ENCODE measurements around the gene ATP5MC3. TPM values are rescaled to one million over a fixed set of nuclear protein-coding genes. Genes with fewer than 3 reads are reported as not detected.
A peak's percentile ranks its signal among the peaks of the same experiment; 100 is the strongest.

The ATP5MC3 gene
- total RNA-seq, 1 experiment from 2014 or later, result 287 TPM

GRCh38 chr2:175169191-175169590 is 12.3 kb downstream of the ATP5MC3 start:
- H3K4me1 ChIP-seq (ENCODE audit: control insufficient read depth, insufficient read depth, low read length), result peaks cover 11% of the 10 kb centered on the region
- CTCF ChIA-PET, result no interaction called here
- H3K4me3 ChIP-seq (ENCODE audit: low read depth in 2 of 2, low read length in 2 of 2), result peak overlapping the region; percentile 79 to 99; a peak in 3 of 4 replicates
- intact Hi-C loops (cut with micrococcal nuclease; ENCODE audit: unreplicated experiment), result no loop called here
- POLR2A ChIA-PET, result interaction anchor here (0.6 to 1.1 kb wide), 2 partner anchors 11 to 162 kb away, joined by 3 to 13 read pairs; no protein-coding TSS in a partner anchor
- H3K9me3 ChIP-seq (ENCODE audit: control insufficient read depth, insufficient read depth, low read depth, low read length), result no peaks in the 10 kb centered on the region
- no peak for TF ChIP-seq TCF7L2 (IDR thresholded peaks at IDR 0.05; ENCODE audit: low read depth, low read length)
- TF ChIP-seq, protein P1, sequence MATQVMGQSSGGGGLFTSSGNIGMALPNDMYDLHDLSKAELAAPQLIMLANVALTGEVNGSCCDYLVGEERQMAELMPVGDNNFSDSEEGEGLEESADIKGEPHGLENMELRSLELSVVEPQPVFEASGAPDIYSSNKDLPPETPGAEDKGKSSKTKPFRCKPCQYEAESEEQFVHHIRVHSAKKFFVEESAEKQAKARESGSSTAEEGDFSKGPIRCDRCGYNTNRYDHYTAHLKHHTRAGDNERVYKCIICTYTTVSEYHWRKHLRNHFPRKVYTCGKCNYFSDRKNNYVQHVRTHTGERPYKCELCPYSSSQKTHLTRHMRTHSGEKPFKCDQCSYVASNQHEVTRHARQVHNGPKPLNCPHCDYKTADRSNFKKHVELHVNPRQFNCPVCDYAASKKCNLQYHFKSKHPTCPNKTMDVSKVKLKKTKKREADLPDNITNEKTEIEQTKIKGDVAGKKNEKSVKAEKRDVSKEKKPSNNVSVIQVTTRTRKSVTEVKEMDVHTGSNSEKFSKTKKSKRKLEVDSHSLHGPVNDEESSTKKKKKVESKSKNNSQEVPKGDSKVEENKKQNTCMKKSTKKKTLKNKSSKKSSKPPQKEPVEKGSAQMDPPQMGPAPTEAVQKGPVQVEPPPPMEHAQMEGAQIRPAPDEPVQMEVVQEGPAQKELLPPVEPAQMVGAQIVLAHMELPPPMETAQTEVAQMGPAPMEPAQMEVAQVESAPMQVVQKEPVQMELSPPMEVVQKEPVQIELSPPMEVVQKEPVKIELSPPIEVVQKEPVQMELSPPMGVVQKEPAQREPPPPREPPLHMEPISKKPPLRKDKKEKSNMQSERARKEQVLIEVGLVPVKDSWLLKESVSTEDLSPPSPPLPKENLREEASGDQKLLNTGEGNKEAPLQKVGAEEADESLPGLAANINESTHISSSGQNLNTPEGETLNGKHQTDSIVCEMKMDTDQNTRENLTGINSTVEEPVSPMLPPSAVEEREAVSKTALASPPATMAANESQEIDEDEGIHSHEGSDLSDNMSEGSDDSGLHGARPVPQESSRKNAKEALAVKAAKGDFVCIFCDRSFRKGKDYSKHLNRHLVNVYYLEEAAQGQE (IDR thresholded peaks at IDR 0.05; ENCODE audit: insufficient read depth in 1 of 2, low read depth in 2 of 2, low read length in 1 of 2), result no peak
- TF ChIP-seq SIN3A (IDR thresholded peaks at IDR 0.05; ENCODE audit: borderline replicate concordance, insufficient read depth, low read depth, low read length), result no peak
- TF ChIP-seq POLR2AphosphoS5 (IDR thresholded peaks at IDR 0.05; ENCODE audit: low read depth, low read length), result no peak
- in situ Hi-C loops (cut with HindIII; ENCODE audit: low pct_unique_long_range_greater_than_20kb, low sequenced_read_pairs), result no loop called here
- no peaks in the 10 kb centered on the region for H3K27me3 ChIP-seq (ENCODE audit: control insufficient read depth, insufficient read depth, low read length)
- DNase-seq (ENCODE audit: low read depth, low spot score) (no peak), ATAC-seq (no peak)
- H3K27ac ChIP-seq (ENCODE audit: low read length), result peak overlapping the region; percentile 91
- BruUV-seq (replicated peaks), result no TSS peak
- peaks cover 7% of the 10 kb centered on the region for H3K36me3 ChIP-seq (ENCODE audit: control insufficient read depth, insufficient read depth, low read length)

GRCh38 chr2:175168564-175168945 is 13.0 kb downstream of the ATP5MC3 start:
- no peak for DNase-seq (ENCODE audit: low read depth, low spot score)
- H3K27ac ChIP-seq (ENCODE audit: low read length), result peak overlapping the region; percentile 91
- peaks cover 11% of the 10 kb centered on the region for H3K4me1 ChIP-seq (ENCODE audit: control insufficient read depth, insufficient read depth, low read length)
- H3K27me3 ChIP-seq (ENCODE audit: control insufficient read depth, insufficient read depth, low read length), result no peaks in the 10 kb centered on the region
- H3K36me3 ChIP-seq (ENCODE audit: control insufficient read depth, insufficient read depth, low read length), result peaks cover 7% of the 10 kb centered on the region
- ChIA-PET CTCF (interaction anchor here (0.7 kb wide), 1 partner anchor 11 kb away, joined by 3 read pairs; no protein-coding TSS in a partner anchor), POLR2A (interaction anchor here (0.6 to 1.1 kb wide), 4 partner anchors 10 to 397 kb away, joined by 3 to 13 read pairs (median 4); no protein-coding TSS in a partner anchor)
- peak; percentile 58 for ATAC-seq
- intact Hi-C loops (cut with micrococcal nuclease; ENCODE audit: unreplicated experiment), result no loop called here
- TF ChIP-seq, protein P1 (IDR thresholded peaks at IDR 0.05; ENCODE audit: insufficient read depth in 1 of 2, low read depth in 2 of 2, low read length in 1 of 2), result no peak
- TF ChIP-seq TCF7L2 (IDR thresholded peaks at IDR 0.05; ENCODE audit: low read depth, low read length), result no peak
- peak; percentile 53; the same call in 1 of the 2 replicates for TF ChIP-seq POLR2AphosphoS5 (IDR thresholded peaks at IDR 0.05; ENCODE audit: low read depth, low read length)
- H3K9me3 ChIP-seq (ENCODE audit: control insufficient read depth, insufficient read depth, low read depth, low read length), result no peaks in the 10 kb centered on the region
- H3K4me3 ChIP-seq (ENCODE audit: low read depth in 2 of 2, low read length in 2 of 2), result peak overlapping the region; percentile 79 to 99
- in situ Hi-C loops (cut with HindIII; ENCODE audit: low pct_unique_long_range_greater_than_20kb, low sequenced_read_pairs), result no loop called here
- BruUV-seq (replicated peaks), result TSS peak; percentile 95
